GM12878 (cell line): ENCODE results near the gene DEFB131B. TPM values are rescaled to one million over a fixed set of nuclear protein-coding genes. Genes with fewer than 3 reads are reported as not detected.

Source experiments
- ATAC-seq: fragments of 200-7000 bp; cut with Tn5 transposase; 3 replicates; pipeline ENCODE4 v1.9.1; 2020; ENCODE audit warnings: mild to moderate bottlenecking, moderate library complexity
- BruUV-seq: library from RNA; stranded (reverse); fragments of 400-500 nt; replicated peaks from 2 replicates; lab custom pipeline; 2021; lab: Mats Ljungman, UMichigan
- CTCF ChIA-PET: fragments of 300-600 bp; sonication (Branson Sonifier 250); formaldehyde crosslinking; extraction: SDS; loops from one replicate; lab custom pipeline; 2021; ENCODE audit warnings: inconsistent platforms; lab: Yijun Ruan, JAX
- POLR2A ChIA-PET: fragments of 350-600 bp; formaldehyde crosslinking; extraction: SDS; loops from one replicate; lab custom pipeline; 2021; ENCODE audit warnings: inconsistent platforms; lab: Charles Lee
- RAD21 ChIA-PET: fragments of 300-600 bp; sonication (Branson Sonifier 250); formaldehyde crosslinking; loops from one replicate; lab custom pipeline; 2023; ENCODE audit warnings: antibody characterized with exemption; ENCODE audit not compliant: unreplicated experiment; lab: Charles Lee
- SMC1A ChIA-PET: fragments of 300-600 bp; sonication (Branson Sonifier 250); formaldehyde crosslinking; loops from one replicate; lab custom pipeline; 2023; ENCODE audit not compliant: unreplicated experiment, uncharacterized antibody; lab: Charles Lee
- DNase-seq: peaks from one replicate; pipeline ENCODE4 v3.0.0-alpha.2; 2011; ENCODE audit warnings: low read depth, low spot score
- FAIRE-seq: peaks from 3 replicates; lab custom pipeline; 2011; peaks lifted over from hg19 to GRCh38; lab: Jason Lieb, UNC
- H2AFZ ChIP-seq: 2 replicates; pipeline ENCODE4 v1.6.0; 2011; ENCODE audit warnings: low read depth, low read length, control low read depth; ENCODE audit not compliant: control insufficient read depth
- H3K27ac ChIP-seq: 2 replicates; pipeline ENCODE4 v1.5.1; 2011; ENCODE audit warnings: control low read depth; ENCODE audit not compliant: control insufficient read depth, insufficient read depth
- H3K27me3 ChIP-seq, 2 experiments: replicated peaks in 1 of 2; 2 replicates each; pipeline versions ENCODE4 v1.6.0 to v1.6.1; 2011; ENCODE audit warnings: low read length in 1 of 2; ENCODE audit not compliant: control insufficient read depth in 2 of 2, insufficient read depth in 2 of 2
- H3K36me3 ChIP-seq, 2 experiments: 2 replicates each; pipeline ENCODE4 v1.5.1; 2011; ENCODE audit warnings: low read length in 1 of 2; ENCODE audit not compliant: control insufficient read depth in 2 of 2, insufficient read depth in 2 of 2
- H3K4me1 ChIP-seq: 2 replicates; pipeline ENCODE4 v1.6.1; 2011; ENCODE audit warnings: mild to moderate bottlenecking, low read length, moderate library complexity, mixed read lengths; ENCODE audit not compliant: control insufficient read depth, insufficient read depth
- H3K4me2 ChIP-seq: 2 replicates; pipeline ENCODE4 v1.6.0; 2011; ENCODE audit warnings: control low read depth; ENCODE audit not compliant: control insufficient read depth, insufficient read depth
- H3K4me3 ChIP-seq: fragments of 200-600 bp; sonication (generic); 2 replicates; pipeline ENCODE4 v1.5.1; 2016
- H3K79me2 ChIP-seq: 2 replicates; pipeline ENCODE4 v1.6.0; 2011; ENCODE audit warnings: low read length; ENCODE audit not compliant: control insufficient read depth, insufficient read depth
- H3K9ac ChIP-seq: 2 replicates; pipeline ENCODE4 v1.8.0; 2011; ENCODE audit warnings: low read length, control low read depth, mixed read lengths; ENCODE audit not compliant: control insufficient read depth, insufficient read depth
- H3K9me3 ChIP-seq: replicated peaks from 3 replicates; pipeline ENCODE4 v1.5.1; 2011; ENCODE audit warnings: mild to moderate bottlenecking, low read length; ENCODE audit not compliant: control insufficient read depth, insufficient read depth
- H4K20me1 ChIP-seq: 2 replicates; pipeline ENCODE4 v1.6.0; 2011; ENCODE audit not compliant: control insufficient read depth, insufficient read depth
- ATF7 ChIP-seq: fragments of 450-650 bp; IDR thresholded peaks from 2 replicates; pipeline ENCODE4 v1.6.1; 2016; ENCODE audit warnings: low read depth, mild to moderate bottlenecking
- CREB1 ChIP-seq: IDR thresholded peaks from 2 replicates; pipeline ENCODE4 v1.6.1; 2012; ENCODE audit warnings: low read depth, mild to moderate bottlenecking, inconsistent platforms
- CREM ChIP-seq: IDR thresholded peaks from 2 replicates; pipeline ENCODE4 v1.6.1; 2014; ENCODE audit warnings: antibody characterized with exemption, low read depth
- EED ChIP-seq: sonication (generic); IDR thresholded peaks from 2 replicates; pipeline ENCODE4 v1.6.1; 2016; ENCODE audit warnings: antibody characterized with exemption, low read depth
- KAT2A ChIP-seq: conservative IDR thresholded peaks from 2 replicates; pipeline ENCODE4 v1.6.1; 2011; ENCODE audit warnings: low read depth, low read length; ENCODE audit not compliant: control insufficient read depth
- NR2F1 ChIP-seq: fragments of 450-650 bp; conservative IDR thresholded peaks from 2 replicates; pipeline ENCODE4 v1.6.1; 2017; ENCODE audit warnings: mild to moderate bottlenecking
- RCOR1 ChIP-seq: conservative IDR thresholded peaks from 2 replicates; pipeline ENCODE4 v1.6.1; 2012; ENCODE audit warnings: low read depth, low read length, improper control_type of control experiment
- TARDBP ChIP-seq: IDR thresholded peaks from 2 replicates; pipeline ENCODE4 v1.6.1; 2016; ENCODE audit warnings: borderline replicate concordance
- ZBTB4 ChIP-seq: fragments of 450-650 bp; formaldehyde crosslinking; IDR thresholded peaks from 2 replicates; pipeline ENCODE4 v1.4.0; 2022; ENCODE audit warnings: mild to moderate bottlenecking, moderate library complexity
- ZNF24 ChIP-seq: fragments of 450-650 bp; IDR thresholded peaks from 2 replicates; pipeline ENCODE4 v1.6.1; 2017; ENCODE audit warnings: antibody characterized with exemption, mild to moderate bottlenecking
- WGBS: methylation state at CpG from one replicate; pipeline ENCODE4 v1.1.6; 2016; ENCODE audit warnings: low lambda C conversion rate; ENCODE audit not compliant: insufficient replicate concordance, insufficient coverage; ENCODE audit errors: missing lambda C conversion rate; 5-methylcytosine and 5-hydroxymethylcytosine counted together
- in situ Hi-C: fragments of 300-500 bp; cut with MboI; formaldehyde crosslinking; loops from 9 replicates; pipeline ENCODE4 v1.14.3; 2018; ENCODE audit warnings: mixed read lengths
- intact Hi-C: fragments of 100-400 bp; cut with micrococcal nuclease; formaldehyde crosslinking; loops from one replicate; pipeline ENCODE4 v1.14.2; 2022; ENCODE audit not compliant: unreplicated experiment
- polyA plus RNA-seq, 11 experiments: library from polyadenylated mRNA; depleted of rRNA in 4 of 11; unstranded in 6 of 11; stranded (reverse) in 5 of 11; fragments of >200 nt; fragmentation: Nextera tagmentation in 4 of 11; fragmentation: Illumina TruSeq in 1 of 11; extraction: Ambion mirVana in 4 of 11; extraction: Trizol in 1 of 11; gene quantifications; 1 replicate in 1 of 11; 2 replicates in 10 of 11; pipeline versions ENCODE4 v1.2.1 to v1.2.3, GENCODE V29; 2011 to 2016; ENCODE audit warnings: inconsistent platforms in 2 of 11, missing spikeins in 2 of 11, low read depth in 1 of 11
- total RNA-seq, 4 experiments: library from RNA; depleted of rRNA in 3 of 4; stranded (reverse); fragments of >200 nt in 3 of 4; fragmentation: Illumina TruSeq in 1 of 4; extraction: Trizol in 1 of 4; gene quantifications; 2 replicates each; pipeline versions ENCODE4 v1.2.1 to v1.2.3, GENCODE V29; 2013 to 2021

The DEFB131B gene
- total and polyA plus RNA-seq, 10 of the 15 experiments (the other 5 are each of a cell fraction or from before 2014, with no cell fraction given) = not detected

DNA sequence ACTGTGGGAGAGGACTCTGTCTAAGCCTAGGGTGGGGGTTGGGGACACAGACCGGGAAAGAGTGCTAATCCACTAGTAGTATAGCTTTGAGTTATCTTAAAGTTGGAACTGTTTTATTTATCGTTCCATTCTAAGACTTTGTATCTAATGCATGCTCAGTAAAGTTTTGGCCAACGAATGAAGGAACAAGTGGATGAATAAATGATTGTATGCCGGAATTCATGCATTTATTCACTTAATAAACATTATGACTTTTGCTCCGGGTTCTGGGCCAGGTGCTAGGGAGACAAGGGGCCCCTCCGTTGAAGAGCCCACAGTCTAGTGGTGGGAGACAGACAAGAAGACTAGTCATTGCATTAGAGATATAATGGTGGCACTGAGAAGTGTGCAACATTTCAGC is 51.2 kb downstream of the DEFB131B start:
- peak overlapping the region; percentile 93 for H3K9ac ChIP-seq
- peak overlapping the region; percentile 86 for H3K4me3 ChIP-seq
- ChIA-PET SMC1A (interaction anchor here (1.0 to 7.3 kb wide), 12 partner anchors 9 to 504 kb away, joined by 3 to 63 read pairs (median 6); partner anchors contain the start of gene ANAPC15), RAD21 (interaction anchor here (1.0 to 3.0 kb wide), 9 partner anchors 49 to 183 kb away, joined by 3 to 18 read pairs (median 6); partner anchors contain the start of gene ANAPC15), POLR2A (interaction anchor here (0.6 to 3.0 kb wide), 10 partner anchors 9 to 296 kb away, joined by 3 to 12 read pairs (median 7); partner anchors contain the start of gene INPPL1), CTCF (interaction anchor here (0.6 to 6.8 kb wide), 9 partner anchors 10 to 505 kb away, joined by 3 to 49 read pairs (median 8); partner anchors contain the start of gene CLPB)
- ATAC-seq = no peak
- no peaks in the 10 kb centered on the region for H3K27me3 ChIP-seq
- no peak for DNase-seq
- TF ChIP-seq ZNF24 (0 out of 2 replicates have a peak, but pooled peaks have one; percentile 79), CREB1 (no peak), TARDBP (no peak)
- peaks cover 0 to 7% of the 10 kb centered on the region in 2 experiments; a peak in 2 of 4 replicates for H3K36me3 ChIP-seq
- intact Hi-C loops = loop anchor here (2.0 kb wide), 2 partner anchors 33 to 63 kb away; no protein-coding TSS in a partner anchor
- peak overlapping the region; percentile 98 for H3K27ac ChIP-seq
- in situ Hi-C loops = no loop called here
- BruUV-seq = no TSS peak
- H3K4me1 ChIP-seq = peaks cover 26% of the 10 kb centered on the region
- peaks cover 76% of the 10 kb centered on the region for H3K79me2 ChIP-seq
- H3K9me3 ChIP-seq = no peaks in the 10 kb centered on the region
- FAIRE-seq = no peak
- peak overlapping the region; percentile 84 for H3K4me2 ChIP-seq
- no peaks in the 10 kb centered on the region for H4K20me1 ChIP-seq
- 1% methylated on average over 6 of the region's 6 CpGs for WGBS
- no peak overlapping the region for H2AFZ ChIP-seq

DNA sequence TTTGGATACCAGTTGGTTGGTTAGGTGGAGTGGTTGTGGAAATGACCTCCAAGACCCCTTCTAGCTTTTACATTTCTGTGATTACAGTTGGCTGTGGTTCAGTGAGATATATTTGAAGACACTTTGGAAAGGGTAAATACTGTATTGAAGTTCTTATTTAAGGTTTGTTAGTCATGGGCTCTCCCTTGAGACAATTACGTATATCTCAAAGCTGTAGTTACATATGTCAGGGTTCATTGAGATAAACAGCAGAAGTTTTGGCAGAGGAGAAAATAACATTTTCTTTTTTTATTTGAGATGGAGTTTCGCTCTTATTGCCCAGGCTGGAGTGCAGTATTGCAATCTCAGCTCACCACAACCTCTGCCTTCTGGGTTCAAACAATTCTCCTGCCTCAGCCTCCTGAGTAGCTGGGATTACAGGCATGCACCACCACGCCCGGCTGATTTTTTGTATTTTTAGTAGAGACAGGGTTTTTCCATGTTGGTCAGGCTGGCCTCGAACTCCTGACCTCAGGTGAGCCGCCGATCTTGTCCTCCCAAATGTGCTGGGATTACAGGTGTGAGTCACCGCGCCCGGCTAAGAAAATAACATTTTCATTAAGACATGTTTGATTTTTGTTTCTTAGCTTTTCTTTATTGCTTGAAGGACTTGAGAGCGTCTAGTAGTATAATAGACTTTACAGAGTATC is 52.4 kb downstream of the DEFB131B start:
- in situ Hi-C loops = no loop called here
- peaks cover 0 to 4% of the 10 kb centered on the region in 2 experiments; a peak in 1 of 4 replicates for H3K36me3 ChIP-seq
- intact Hi-C loops = no loop called here

More for the DNA sequence above, 52.4 kb downstream of the DEFB131B start:
- ChIA-PET SMC1A (interaction anchor here (0.5 to 7.3 kb wide), 12 partner anchors 8 to 500 kb away, joined by 3 to 63 read pairs (median 7); no protein-coding TSS in a partner anchor), CTCF (interaction anchor here (0.5 to 6.8 kb wide), 8 partner anchors 13 to 213 kb away, joined by 3 to 49 read pairs (median 5); no protein-coding TSS in a partner anchor), RAD21 (interaction anchor here (0.9 to 3.8 kb wide), 13 partner anchors 8 to 500 kb away, joined by 3 to 24 read pairs (median 5); partner anchors contain the start of gene IL18BP), POLR2A (interaction anchor here (0.6 to 3.4 kb wide), 14 partner anchors 8 to 165 kb away, joined by 3 to 25 read pairs (median 4); no protein-coding TSS in a partner anchor)
- no peak for ATAC-seq
- under 1% methylated on average over 11 of the region's 11 CpGs for WGBS
- peaks cover 88% of the 10 kb centered on the region for H3K79me2 ChIP-seq
- DNase-seq = no peak
- H3K9ac ChIP-seq = peak overlapping the region; percentile 93
- H4K20me1 ChIP-seq = no peaks in the 10 kb centered on the region
- peak overlapping the region; percentile 98 for H3K27ac ChIP-seq
- peak overlapping the region; percentile 84 for H3K4me2 ChIP-seq
- TF ChIP-seq EED (peak; percentile 51; the same call in 1 of the 2 replicates), ATF7 (peak; percentile 39; the same call in 1 of the 2 replicates), CREM (peak; percentile 32; the same call in 1 of the 2 replicates), RCOR1 (no peak), KAT2A (no peak), ZBTB4 (CRISPR knock-in tag) (no peak), NR2F1 (peak; percentile 50; the same call in 1 of the 2 replicates)
- no peaks in the 10 kb centered on the region for H3K9me3 ChIP-seq
- TSS peak; percentile 51 for BruUV-seq
- no peak for FAIRE-seq
- H3K27me3 ChIP-seq = no peaks in the 10 kb centered on the region
- H2AFZ ChIP-seq = no peak overlapping the region
- peaks cover 26% of the 10 kb centered on the region for H3K4me1 ChIP-seq
- peak overlapping the region; percentile 86 for H3K4me3 ChIP-seq
